ENCODE results near the gene NRP1.
"Not testable (repeated sequence)": the region's sequence is repeated elsewhere in the genome, so short reads cannot be mapped to it uniquely, and the experiment has no call there.

NRP1 gene

DNA sequence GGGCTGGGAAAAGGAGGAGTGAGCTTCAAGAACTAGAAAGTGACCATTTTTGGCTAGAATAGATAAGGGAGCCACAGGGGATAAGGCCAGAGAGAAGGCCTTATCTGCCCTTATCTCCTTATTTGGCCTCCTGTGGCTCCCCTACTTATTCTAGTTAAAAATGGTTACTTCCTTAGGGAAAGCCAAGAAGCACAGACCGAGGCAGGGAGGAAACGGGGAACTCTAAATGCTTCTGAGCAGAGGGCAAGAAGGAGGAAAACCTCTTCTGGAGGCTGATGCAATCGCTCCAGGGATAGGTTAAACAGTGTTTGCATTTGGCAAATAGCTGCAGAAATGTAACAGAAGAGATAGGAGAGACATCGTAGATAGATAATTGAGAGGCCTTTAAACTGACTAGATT lies 18.6 kb downstream of the NRP1 start:
- DNase-seq = no peak

DNA sequence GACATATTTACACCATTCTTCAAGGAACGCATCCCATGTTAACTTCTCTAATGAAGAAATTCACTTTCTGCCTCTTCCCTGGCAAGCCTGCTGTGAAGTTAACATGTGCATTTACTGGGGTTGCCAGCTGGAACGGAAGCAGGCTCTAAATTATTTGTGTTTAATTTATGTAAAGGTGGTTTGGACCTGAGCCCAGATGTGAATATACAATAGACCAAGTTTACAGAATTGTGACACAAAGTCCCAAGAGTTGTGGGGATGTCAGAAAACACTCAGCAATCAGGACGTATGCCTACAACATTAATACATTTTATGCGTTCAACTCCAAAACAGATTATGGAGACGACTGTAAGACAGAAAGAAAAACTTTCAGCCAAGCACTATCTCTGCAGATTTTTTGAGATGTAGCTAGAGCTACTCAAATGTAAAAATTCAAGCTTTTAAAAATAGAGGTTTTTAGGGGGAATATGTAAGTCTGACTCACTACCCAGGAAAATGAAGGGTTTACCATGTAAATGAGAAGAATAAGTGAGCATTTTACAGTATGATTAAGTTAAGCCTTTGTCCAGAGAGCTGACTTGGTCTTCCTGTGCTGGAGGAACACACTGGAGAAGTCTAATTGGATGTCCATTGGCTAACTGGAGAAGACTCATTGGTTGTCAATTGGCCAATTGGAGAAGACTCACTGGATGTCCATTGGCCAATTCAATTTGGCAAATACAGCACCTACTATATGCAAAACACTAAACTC lies 19.5 kb downstream of the NRP1 start:
- no peak for DNase-seq

DNA sequence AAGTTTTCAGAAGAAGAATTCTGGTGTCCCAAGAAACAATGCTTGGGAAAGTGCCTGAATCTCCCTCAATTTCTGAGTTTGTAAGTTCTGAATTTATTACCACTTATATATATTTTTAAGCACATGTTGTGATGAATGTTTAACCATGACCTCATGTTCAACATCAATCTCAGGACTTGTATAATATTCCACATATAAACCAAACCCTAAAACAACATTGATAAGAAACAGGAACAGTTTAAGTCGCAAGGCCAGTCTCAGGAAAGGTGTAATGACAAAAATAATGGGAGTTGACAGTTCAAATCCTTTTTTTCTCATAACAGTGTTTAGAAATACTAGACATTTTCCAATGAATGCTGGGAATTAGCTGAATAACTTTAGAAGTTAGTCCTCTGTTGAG lies 22.8 kb downstream of the NRP1 start:
- no peak for DNase-seq

DNA sequence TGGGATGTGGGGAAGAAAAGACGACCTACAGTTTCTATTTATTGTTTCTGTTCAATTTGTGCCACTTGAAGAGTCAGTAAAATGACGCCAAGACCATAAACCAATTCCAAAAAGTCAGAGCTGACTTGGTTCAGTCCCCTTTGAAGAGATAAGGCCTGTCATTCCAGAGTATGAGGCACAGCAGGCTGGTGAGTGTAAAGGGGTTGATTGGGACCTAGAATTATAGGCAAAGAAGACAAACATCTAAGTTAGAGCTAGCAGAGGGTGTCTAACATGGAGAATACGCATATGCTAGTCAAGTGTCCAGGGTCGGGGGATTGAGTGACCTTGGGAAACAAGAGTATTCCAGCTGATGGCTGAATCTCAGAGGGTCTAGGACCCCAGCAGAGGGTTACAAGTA lies 23.6 kb downstream of the NRP1 start:
- DNase-seq = no peak

DNA sequence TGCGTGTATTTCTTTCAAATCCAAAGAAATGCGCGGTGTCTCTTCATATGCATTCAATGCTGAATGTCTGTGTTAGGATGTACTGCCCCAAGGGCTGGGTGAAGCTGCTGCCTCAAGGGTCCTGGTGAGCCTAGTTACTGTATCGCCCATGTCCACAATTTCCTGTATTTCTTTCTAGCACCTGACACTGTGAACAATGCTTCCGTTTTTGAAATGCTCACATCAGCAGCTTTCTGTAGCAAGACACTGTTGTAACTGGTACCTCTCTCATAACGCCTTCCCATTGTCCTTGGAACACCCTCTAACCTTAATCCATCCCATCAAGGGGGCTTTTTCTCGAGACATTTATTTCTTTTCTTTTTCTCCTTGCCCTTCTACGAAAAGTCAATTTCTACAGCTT lies 25.1 kb downstream of the NRP1 start:
- DNase-seq = no peak

DNA sequence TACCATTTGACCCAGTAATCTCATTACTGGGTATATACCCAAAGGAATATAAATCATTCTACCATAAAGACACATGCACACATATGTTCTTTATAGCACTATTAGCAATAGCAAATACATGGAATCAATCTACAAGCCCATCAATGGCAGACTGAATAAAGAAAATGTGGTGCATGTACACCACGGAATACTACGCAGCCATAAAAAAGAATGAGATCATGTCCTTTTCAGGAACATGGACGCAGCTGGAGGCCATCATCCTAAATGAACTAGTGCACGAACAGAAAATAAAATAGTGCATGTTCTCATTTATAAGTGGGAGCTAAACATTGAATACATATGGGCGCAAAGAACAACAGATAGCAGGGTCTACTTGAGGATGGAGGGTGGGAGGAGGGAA lies 26.6 kb downstream of the NRP1 start:
- DNase-seq = no peak

DNA sequence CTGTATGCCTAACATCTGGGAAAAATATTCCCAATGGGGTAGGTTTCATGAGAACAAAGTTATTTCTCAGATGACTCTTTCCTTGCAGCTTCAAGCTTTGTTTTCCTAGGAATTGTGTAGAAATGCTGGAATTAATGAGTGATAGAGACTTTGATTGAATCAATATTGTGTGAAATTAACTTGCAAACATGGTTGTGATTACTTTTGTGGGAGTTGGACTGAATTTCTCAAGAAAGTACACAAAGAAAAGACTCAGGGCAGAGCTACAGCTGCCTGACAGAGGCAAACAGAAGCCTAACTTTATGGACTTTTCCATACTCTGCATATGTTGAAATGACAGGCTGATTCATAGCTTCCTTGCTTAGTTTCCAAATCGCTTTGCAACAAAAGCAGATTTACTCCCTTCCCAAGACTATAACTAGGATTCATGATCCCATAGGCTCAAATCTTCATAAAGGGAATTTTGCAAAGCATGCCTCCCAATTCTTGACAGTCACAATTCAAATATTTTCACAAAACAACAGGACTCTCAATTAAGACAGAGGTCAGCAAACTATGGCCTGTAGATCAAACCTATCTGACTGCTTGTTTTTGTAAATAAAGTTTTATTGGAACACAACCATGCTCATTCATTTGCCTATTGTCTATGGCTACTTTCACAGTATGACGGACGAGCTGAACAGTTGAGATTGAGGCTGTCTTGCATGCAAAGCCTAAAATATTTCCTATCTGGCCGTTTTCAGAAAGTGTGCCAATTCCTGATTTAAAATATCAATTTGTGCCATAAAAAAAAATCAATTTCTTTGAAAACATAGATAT lies 27.6 kb downstream of the NRP1 start:
- DNase-seq = no peak

DNA sequence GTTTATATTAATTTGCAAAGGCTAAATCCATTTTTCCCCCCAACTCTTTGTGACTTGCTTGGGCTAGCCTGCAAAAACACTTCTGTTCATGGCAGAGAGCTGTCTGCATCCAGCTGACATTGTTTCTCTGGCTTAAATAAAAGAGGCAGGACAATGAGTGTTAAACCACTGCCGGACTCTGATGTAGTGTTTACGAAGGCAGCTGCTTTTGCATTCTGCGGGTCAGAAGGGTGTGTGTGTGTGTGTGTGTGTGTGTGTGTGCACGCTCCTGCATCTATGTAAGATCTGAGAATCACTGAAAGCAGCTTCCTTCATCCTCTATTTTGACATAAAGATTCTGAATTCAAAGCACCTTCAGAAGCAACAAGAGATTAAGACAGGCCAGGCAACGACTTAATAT lies 28.3 kb downstream of the NRP1 start:
- DNase-seq = no peak

DNA sequence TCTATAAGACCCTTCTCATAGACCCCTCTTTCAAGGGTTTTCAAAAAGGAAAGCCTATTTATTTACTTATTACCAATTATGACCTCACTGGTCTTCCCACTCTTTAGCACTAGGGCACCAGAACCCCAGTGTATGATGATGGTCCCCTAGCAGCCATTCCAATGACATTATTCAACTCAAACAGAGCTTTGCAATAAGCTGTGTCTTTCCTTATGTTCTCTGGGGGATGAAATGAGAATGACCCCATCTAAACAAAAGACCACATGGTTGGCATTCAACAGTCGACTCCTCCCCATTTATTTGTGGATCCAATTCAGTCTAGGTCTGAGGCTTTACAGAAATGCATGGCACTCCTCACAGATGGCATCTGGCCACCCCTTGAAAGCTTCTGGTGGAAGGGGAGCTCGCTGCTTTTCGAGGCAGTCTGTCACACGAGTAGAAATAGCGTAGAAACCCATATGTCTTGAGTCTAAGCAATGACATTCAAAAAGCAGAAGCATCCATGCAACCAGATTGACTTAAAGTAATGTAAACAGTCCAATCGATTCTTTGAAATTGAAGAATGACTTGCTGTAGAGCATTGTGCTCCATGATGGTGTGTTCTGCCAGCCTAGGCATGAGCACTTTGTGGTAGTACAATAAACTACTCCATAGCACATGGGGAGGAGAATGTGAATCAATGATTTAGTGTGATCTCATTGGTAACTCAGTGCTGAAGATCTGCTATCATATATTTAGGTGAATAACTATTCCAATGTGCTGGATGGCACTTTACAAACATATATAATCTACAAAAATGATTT lies 29.8 kb downstream of the NRP1 start:
- DNase-seq = no peak

DNA sequence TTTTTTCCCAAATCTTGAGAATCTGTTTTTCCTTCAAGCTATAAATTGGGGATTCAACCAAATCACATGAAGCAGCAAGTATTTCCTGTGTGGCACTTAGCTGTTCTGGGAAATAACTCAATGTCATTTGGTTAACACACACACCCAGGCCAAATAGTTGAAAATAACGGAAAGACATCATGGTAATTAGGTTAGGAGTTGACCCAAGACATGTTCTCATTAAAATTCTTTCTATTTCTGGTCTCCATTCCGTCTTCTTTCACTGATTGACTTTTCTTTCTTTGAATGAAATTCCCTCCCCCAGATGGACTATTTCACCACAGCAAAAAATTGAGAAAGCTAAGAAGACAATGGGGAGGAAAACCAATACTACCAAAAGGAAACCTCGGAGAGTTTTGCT lies 30.5 kb downstream of the NRP1 start:
- no peak for DNase-seq

DNA sequence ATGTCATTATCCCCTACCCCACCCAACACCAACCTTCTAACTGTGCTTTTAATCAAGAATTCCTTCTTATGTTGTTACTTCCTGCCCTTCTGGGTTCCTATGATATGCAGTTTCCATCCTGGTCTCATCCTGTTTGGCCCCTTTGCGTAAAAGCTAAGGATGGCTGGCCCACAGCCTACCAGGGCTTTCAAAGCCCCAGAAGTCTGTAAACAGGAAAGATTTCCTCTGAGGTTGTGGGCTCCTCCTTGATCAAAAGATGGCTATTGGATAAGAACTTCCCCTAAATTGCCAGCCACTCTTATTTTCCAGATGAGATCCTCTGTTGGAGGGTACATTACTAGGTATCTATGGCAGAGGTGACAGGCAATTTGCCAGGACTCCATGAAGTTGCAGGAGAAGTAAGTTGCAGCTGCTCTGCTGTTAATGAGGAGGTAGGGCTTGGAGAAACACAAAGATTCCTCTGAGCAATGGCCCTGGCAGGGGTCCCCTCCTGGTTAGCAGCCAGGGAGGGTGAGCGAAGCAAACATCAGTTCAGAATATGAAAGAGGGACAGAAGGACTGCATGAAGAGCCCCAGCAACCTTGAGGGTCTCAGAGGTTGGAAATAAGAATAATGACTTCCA lies 32.1 kb downstream of the NRP1 start:
- DNase-seq = no peak

DNA sequence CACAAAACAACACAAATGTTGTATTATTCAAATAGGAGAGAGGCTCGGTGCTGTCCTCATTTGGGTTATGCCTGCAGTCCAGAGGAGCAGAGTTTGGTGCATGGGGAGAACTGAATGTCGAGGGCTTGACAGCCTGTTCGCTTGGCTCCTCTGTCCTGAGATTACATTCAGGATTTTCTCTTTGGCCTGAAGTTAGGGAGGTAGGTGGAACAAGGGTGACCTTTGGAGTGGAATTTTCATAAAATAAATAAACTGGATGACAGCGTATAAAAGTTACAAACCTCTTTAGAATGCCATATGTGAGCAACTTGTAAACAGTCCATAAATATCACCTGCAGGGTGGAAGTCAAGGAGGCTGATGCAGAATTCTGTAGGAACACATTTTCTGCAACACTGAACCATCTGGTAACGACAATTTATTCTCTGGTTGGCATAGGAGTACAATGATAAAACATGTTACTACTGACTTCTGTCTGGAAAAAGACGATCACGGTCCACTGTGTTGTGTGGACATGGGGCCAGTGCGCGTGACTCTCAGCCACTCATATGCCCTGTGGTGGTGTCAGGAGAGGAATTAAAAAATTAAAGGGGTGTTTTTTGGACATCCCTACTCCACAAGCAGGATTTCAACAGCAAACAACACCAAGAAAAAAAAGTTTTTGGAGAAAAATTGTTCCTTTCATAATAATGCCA lies 33.2 kb downstream of the NRP1 start:
- DNase-seq = no peak

DNA sequence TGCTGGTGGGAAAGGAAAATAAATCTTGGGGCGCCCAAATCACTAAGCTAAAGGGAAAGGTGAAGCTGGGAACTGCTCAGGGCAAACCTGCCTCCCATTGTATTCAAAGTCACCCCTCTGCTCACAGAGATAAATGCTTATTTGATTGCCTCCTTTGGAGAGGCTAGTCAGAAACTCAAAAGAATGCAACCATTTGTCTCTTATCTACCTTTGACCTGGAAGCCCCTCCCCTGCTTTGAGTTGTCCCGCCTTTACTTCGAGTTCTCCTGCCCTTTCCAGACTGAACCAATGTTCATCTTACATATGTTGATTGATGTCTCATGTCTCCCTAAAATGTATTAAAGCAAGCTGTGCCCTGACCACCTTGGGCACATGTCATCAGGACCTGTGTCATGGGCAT lies 33.9 kb downstream of the NRP1 start:
- DNase-seq = not testable (repeated sequence)

DNA sequence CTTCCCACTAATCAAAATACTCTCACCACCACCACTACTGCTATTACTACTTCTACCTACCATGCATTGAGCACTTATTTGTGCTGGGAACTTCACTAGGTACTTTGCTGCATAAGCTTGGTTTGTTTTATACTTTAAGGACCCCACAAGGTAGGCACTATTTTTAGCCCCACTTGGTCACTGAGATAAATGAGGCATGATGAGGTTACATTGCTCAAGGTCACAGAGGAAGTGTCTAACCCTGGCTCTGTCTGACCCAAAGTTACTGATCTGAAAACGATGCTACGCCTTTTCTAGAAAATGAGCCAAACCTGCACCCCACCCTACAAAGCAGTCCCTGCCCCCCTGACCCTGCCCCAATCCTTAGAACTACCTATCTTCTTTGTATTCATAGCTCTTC lies 35.6 kb downstream of the NRP1 start:
- DNase-seq = no peak

DNA sequence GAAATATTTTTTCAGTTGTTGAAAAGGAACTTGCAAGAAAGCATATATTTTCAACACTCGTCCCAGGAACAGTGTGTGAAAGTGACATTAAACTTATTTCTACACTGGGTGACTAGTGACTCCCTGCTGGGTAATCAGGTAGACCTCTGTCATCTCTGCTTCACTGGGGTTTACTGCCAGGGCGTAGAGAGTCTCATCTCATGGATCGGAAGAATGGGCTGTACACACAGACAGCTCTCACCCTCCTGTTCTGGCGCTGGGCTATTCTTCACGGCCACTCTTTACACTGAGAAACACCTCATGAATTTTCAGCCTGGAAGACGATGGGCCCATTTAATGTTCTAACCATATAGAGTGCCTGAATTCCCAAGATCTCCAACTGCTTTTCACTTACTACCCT lies 36.4 kb downstream of the NRP1 start:
- no peak for DNase-seq

DNA sequence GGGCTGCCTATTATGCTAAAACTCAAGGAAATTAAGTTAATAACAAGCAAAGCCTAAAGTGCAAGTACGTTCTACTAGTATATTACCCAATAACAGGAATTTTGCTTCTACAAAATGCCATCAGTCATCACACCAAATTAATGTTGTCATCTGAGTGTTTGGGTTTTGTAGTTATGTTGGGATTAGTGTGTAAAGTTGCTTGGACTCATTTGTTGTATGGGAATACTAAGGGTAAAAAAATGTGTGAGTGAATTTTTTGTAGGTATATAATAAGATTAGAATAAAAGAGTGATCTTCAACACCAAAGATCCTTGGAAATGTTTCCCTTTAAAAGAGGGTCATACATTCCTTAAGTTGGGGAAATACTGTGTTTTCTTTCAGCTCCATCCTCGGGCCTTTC lies 38.6 kb downstream of the NRP1 start:
- DNase-seq = no peak

DNA sequence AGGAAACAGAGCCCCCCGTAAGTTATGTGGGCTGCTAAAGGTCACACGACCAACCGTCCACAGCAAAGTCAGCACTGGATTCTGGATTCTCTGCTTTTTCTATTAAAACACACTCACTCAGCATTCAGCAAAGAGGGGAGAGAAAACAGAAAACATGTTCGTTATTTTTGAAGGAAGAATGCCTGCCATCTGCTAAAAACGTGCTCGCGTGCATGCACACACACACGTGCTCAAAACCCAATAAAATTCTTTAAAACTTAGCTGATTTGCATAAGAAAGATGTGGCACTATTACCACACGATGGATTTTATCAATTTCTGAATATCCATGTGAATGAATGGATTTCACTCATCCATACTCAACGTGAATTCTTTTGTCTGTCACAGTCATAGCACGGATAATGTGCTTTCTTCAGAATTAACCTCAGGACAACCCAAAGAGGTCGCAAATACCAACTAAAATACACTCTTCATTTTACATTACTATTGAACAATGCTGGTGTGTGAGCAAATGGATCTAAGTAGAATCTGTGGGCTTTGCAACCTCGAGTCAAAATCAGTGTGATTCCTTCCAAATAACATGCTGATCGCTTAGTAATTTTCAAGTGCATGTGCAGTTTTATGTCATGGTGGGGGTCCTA lies 40.8 kb downstream of the NRP1 start:
- DNase-seq = no peak

DNA sequence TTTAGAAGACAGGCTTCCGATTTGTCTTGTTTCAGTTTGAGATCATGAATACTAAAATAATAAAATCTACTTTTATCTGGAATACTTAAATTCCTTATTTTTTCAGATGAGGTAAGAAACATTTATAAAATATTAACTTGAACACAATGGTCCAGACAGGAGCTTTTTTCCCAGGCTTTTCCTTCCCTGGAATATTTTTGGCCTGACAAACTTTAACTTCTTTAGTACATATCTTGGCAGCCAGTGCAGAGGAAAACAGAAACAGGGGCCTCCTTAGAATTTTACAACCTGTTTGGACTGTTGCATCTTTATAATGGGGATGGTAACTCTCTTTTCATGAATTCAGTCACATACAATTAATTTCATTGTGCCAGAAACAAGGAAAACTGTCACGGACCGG lies 41.4 kb downstream of the NRP1 start:
- DNase-seq = no peak

DNA sequence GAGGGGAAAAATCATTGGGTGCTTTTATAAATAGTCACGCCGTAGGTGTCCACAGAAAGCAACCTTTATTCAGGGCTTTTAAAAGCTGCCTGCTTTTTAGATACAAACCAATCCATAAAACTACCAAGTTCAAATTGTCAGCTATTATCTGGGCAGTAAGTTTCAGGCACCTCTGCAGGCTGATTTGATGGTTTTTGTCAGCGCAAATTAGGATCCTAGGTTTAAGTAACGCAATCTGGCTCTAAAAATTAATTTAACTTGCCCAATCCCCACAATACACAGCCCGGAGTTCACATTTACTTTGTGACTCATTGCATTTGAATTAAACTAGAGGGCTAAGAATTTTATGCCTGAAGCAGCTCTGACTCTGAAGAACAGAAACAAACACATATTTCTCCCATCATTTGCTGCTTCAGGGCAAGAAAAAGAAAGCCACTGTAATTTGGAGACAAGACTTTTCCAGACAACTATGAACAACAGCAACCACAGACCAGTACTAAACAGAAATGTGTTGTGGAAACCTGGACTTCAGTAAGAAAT lies 43.3 kb downstream of the NRP1 start:
- DNase-seq = no peak

DNA sequence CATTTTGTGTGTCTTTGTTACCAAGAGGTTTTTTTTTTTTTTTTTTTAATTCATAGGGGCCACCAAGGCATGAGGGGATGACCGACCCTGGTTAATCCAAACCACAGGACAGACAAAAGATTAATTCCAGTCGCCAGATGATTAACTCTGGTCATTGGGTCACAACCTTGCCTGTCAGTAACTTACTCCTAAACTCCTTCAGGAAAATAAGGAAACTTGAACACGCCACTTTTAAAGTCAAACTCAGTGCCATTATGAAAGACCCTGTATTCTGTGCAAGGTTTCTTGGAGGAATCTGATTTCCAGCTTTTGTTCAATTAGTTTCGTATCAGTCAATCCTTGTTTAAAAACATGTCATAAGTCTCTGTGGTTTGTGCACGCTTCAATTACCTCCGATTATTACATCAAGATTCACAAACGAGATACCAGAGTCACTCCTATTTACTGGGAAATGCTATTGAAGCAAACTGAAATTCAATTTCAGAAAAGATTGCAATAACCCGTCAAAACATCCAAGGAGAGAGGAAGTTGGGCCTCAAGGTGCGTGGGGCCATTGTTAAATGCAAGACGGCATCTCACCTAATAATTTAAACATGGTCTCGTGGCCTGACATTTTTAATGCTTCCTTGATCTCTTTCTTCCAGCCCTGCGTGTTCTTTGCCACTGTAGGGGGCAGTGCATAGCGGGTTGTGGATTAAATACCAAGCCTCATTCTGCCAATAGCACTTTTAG lies 44.0 kb downstream of the NRP1 start:
- no peak for DNase-seq

DNA sequence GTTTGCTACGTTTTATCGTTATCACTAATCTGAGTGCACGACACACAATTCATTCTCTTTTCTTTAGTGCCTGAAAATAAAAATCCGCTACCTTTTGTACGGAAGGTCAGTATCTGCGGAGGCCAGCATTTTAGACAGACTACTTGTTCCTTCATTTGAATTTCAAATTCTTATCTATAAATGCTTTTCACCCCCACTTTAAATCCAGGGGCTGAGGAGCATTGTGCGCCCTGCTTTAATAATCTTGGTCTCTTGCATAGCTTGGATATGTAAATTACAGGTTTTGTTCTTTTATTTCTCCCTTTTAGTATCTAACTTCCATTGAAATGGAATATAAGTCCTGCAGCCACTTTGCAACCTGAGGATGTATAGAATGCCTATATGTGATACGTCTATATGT lies 44.7 kb downstream of the NRP1 start:
- DNase-seq = no peak

All from CD4-positive, alpha-beta T cell treated with Interferon gamma for 1 hour (primary cell).